Hepatic stellate cell (primary cell): Measurements from ENCODE around the gene CFAP74.

ENCODE experiments used
- DNase-seq: peaks from one replicate; pipeline ENCODE4 v3.0.0; 2011; ENCODE audit warnings: low spot score

The CFAP74 gene

DNA sequence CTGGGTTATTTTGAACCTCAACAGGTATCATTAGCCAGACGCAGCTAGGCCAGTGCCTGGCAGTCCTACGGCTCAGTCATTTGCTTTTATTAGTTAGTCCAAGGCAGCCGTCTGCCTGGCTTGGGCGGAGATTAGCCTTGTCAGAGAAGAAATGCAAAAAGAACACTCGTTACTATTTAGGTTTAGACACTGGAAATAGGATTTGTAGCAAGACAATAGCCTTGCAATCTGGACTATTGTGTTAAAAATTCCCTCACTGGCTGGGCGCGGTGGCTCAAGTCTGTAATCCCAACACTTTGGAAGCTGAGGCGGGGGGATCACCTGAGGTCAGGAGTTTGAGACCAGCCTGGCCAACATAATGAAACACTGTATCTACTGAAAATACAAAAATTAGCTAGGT is 35.7 kb upstream of the CFAP74 start:
- no peak for DNase-seq

DNA sequence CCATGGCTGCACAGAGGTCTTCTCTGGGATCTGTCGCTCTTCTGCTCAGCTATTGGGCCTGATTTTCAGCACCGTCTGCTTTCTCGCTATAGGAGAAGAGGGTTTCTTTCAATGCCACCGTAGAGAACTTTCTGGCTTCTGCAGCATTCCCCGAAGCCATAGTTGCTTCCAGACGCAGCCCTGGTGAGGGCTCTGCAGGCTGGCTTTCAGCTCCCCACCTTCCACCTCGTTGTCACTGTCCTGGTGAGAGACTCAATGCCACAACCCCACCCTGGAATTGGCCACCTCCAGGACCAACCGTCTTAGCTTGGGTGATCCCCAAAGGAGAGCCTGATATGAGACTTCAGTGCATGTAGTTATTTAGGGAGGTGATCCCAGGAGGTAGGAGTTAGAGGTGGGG is 34.6 kb upstream of the CFAP74 start:
- DNase-seq = no peak

DNA sequence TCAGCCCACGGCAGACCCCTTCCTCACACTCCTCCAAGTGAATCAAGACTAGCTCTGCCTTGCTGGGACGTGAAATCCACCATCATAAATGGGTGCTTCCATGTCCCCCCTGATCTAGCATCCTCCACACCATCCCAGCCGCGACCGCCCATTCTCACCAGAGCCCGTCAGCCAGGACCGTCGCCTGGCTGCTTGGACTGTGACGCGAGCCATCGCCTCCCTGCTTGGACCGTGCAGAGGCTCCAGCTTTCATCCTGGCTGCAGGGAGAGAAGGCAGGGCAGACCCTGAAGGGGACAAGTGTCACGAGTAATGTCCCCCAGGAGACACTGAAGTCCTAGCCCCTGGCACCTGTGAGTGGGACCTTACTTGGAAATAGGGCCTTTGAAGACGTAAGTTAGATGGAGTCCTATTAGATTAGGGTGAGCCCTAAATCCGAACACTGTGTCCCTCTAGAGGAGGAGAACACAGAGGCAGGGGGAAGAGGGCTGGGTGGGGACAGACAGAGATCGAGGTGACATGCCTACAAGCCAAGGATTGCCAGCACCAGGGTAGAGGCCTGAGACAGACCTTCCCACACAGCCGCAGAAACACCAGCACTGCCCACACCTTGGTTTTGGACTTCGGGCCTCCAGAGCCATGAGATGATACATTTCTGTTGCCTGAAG is 33.9 kb upstream of the CFAP74 start:
- DNase-seq = no peak

DNA sequence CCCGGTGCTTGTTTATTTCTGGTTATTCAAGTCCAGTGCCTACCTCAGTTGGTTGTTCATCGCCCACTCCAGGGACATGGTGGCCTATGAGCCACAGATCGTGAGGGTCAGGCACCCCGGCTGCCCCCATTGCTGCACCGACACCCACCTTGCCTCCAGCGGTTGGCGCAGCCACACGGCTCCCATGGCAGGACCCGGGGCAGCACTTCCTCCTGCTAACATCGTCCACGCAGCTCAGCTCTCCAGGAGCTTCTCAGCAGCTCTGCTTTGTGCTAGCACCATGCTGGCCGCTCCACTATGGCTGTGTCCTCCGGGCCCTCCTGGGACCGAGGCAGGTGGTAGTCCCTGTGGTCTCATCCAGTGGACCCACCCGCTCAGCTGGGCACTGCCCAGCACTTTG is 32.7 kb upstream of the CFAP74 start:
- DNase-seq = no peak

DNA sequence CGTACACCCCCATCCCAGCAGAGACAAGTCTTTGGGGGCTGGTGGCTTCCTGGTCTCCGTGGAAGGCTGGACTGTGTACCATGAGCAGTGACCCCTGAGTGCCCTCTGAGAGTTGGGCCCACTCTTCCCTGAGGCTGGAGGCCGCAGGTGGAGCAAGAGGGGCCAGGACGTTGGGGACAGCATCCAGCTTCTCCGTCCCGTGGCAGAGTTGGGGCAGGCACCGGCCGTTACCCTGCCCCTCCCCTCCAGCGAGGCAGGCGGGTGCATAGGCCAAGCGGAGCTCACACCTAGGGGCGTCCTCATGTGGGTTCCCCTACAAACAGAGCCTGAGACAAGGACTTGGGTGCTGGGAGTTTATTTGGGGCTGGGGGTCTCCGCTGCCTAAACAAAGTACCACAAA is 29.6 kb upstream of the CFAP74 start:
- DNase-seq = no peak

DNA sequence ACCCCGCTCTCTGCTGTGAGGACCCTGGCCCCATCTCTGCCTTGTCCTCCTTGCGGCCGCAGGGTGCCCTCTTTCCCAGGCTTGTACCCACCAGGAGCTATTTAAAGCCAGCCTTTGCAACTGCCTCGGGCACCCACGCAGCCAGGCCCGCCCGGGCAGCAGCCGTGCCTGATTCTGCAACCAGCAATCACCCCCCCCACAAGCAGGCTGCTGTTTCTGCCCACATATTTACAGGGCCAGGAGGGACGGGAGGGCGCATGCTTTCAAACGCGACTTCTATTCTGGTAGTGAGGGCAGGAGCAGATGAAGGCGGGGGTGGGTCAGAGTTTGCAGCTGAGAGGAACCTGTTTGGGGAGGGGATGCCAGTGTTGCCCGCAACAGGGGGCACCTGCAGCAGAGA is 29.2 kb upstream of the CFAP74 start:
- no peak for DNase-seq

DNA sequence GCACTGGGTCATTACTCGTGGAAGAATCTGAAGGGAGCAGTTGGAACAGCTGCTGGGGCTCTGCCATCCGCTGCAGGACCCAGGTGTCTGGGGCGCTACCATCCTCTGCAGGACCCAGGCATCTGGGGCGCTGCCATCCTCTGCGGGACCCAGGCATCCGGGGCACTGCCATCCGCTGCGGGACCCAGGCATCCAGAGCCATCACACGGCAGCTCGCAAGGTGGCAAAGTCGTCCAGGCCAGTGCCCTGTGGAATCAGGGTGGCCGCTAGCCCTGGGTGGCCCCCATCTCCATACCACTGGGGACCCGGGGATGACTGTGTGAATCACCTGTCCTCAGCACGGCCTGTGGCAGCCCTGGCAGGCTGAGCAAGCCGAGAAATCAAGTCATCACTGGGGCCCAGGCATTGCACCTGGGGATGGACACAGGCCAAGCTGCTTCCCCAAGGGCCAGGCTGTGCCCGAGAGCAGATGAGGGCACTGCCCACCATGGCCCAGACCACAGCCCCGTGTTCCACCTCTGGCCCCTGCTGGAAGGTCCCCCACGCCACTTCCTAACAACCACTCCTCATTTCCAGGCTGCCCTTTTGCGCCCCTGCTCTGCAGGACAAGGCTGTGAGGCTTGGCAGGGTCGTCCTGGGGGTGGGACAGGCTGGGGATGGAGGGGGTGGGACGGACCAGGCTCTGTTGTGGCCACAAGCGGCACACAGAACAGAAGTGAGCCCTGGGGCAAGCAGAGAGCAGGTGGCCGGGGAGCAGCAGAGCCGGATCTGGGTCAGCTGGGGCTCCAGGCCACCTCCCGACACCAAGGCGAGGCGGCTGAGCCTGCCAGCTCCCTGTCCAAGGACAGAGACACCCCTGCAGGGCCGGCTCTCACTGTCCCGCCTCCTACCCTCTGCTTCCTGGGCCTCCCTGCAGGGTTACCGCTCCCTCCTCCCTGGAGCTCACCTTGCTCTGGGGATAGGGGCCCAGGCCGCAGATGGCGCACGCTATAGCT is 28.3 kb upstream of the CFAP74 start:
- no peak for DNase-seq

DNA sequence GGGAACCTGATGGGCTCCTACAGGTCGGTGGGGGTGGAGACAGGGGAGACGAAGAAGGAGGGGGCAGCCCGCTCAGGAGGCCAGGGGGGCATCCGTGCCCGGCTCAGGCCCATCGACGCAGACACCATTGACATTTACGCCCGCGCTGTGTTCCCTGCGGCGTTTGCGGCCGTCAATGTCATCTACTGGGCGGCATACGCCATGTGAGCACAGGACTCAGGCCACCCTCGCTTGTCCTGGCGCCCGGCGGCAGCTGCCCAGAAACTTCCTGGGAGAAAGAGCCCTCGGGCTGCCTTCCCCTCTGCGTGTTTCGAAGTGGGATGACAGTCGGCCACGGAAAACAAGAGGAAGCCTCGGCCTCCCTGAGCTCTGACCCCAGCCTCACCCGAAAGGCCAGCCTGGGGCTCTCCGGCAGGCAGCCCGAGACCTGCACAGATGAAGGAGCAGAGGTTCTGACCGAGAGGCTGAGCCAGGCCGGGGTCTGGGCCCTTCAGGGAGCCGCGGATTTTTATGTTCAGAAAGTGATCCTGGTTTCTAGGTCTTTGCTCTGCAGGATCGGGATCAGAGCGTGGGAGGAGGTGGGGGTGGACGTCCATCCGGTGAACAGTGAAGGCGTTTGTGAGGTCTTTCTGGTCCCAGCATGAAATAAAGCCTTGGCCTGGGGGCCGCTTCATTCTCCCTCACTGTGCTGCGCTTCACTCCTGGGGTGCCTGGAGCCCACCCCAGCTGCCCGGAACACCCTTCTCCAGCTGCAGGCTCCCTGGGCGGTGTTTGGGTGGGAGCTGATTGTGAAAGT is 26.7 kb upstream of the CFAP74 start:
- DNase-seq = no peak

DNA sequence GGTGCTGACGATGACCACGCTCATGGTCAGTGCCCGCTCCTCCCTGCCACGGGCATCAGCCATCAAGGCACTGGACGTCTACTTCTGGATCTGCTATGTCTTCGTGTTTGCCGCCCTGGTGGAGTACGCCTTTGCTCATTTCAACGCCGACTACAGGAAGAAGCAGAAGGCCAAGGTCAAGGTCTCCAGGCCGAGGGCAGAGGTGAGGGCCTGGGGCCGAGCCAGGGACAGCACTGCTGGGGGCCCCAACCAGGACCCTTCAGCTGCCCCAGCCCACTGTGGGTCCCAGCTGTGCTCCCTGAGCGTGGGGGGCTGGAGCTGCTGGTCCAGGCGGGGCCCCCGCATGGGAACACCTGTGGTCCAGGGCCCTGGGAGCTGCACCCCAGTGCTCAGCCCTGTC is 26.0 kb upstream of the CFAP74 start:
- DNase-seq = no peak

DNA sequence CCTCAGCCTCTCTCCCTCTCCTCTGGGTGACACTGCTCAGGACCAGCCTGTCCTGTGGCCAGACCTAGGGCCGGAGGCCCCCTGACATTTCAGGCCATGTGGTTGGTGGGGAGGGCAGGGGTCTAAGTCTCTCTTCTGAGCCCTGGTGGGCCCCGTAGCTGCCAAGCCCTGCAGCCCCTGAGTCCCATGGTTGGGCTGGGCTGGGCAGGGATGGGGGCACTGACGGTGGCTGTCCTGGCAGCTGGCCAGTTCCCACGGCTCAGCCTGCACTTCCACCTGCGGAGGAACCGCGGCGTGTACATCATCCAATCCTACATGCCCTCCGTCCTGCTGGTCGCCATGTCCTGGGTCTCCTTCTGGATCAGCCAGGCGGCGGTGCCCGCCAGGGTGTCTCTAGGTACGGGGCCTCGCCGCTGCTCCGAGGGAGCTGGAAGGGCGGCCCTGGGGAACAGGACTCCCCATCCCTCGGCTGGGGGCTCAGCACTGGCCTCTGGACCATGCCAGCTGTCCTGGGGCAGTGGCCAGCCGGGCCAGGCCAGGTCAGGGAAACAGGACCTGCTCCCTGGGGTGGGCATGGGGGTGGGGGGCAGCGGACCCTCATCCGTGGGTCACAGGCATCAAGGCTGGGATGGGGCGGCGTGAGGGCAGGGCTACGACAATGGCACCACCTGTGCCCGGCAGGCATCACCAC is 25.4 kb upstream of the CFAP74 start:
- no peak for DNase-seq

DNA sequence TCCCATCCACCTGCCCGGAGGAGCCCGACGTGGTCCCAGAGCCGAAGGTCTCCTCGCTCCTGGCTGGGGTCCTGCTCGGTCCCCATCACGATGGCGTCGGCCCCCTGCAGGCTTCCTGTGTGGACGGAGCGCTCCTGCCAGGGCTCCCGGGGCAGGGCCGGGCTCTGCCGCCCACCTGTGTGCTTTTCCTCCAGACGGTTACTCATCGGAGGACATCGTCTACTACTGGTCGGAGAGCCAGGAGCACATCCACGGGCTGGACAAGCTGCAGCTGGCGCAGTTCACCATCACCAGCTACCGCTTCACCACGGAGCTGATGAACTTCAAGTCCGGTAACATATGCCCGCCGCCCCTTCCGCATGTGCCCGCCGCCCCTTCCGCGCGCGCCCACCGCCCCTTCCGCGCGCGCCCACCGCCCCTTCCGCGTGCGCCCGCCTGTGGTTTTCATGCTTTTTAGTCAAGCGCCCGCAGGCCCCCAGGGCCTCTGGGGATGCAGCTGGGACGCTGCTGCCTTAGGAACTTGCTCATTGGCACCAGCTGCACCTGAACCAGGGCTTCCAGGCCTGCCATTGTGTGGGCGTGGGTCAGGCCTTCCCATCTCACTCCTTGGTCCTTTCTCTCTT is 24.5 kb upstream of the CFAP74 start:
- DNase-seq = no peak

DNA sequence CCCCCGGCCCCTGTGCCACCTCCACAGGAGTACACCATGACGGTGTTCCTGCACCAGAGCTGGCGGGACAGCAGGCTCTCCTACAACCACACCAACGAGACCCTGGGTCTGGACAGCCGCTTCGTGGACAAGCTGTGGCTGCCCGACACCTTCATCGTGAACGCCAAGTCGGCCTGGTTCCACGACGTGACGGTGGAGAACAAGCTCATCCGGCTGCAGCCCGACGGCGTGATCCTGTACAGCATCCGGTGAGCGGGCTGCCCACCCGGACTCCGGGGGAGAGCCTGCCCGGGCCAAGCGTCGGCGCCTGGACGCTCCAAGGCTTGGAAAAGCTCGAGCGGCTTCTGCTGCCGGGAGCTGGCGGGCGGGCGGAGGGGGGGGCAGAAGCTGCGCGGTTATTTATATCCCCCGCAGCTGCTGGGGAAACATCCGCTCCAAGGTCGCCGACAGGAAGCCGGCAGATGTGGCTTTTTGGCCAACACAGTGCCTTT is 21.9 kb upstream of the CFAP74 start:
- peak; percentile 45 for DNase-seq

DNA sequence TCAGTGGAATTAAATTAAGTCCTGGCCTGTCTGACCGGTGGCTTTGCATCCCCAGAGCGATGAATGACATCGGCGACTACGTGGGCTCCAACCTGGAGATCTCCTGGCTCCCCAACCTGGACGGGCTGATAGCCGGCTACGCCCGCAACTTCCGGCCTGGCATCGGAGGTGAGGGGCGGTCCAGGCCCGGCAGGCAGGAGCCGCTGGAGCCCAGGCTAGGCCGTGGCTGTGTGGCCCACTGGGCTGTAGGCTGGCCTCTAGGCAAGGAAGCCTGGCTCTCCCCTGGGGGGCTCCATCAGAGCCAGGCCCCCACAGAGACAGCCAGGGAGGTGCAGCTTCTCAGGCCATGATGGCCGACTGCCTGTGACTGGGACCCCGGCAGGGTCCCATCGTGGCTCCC is 21.3 kb upstream of the CFAP74 start:
- no peak for DNase-seq

DNA sequence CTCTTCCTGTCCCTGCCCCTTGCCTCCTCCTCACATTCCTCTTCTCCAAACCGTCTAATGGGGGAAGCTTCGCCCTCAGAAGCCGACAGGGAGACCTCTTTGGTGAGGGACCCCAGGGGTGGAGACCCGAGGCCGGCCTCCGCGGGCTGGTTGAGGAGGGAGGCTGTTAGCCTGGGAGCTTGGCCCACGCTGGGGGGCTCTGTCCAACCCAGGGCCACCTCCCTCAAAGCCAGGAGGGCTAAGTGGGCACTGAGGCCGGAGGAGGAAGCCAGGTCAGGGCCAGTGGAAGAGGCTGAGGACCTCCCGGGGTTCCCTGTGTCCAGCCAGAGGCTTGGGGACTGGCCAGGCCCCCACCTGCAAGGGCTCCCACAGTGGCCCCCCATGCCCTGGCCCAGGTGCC is 20.9 kb upstream of the CFAP74 start:
- DNase-seq = no peak

DNA sequence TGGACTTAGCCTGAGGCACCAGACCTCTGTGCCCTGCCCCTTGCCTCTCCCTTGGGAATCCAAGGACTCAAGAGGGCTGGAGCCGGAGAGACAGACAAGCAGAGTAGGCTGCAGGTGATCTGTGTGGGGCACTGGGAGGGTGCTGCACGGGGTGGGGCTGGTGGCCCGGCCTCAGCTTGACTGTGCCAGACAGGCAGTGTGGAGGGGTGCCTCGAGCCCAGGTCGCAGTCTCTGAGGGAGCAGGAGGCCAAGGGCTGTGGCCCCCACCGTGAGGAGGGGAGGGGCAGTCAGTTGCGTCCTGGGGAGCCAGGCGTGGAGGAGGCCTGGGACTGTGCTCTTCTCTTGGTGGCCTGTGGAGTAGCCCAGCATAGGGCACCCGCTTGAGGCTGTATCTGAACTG is 19.6 kb upstream of the CFAP74 start:
- DNase-seq = no peak

DNA sequence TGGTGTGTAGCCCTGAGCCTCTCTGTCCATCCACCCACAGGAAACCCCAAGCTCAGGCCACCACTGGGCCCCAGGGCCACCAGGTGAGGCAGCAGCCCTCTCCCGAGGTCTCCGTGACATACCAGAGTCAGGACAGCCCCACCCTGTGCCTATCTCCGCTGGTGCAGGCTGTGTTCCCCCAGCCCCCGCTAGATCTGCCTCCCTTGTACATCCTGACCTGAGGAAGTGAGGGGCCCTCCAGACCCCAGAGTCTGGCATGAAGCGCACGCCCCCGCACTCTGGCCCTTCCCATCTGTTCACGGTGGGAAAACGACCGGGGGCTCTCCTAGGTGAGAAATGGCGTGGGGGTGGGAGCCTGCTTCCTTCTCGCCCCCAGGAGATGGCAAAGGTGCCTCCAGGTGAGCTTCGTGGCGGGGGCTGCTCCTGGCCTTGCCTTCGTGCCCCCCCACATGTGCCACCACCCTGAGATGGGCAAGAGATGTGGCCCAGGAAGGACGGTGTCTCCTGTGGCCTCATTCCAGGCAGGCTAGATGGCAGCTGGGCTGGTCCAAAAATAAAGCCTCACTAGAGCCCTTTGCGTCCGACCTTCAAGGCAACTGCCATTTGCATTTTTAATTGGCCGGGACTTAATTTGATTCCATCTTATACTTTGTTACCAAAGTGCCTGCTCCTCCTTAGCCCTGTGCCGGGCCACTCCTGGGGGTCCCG is 18.6 kb upstream of the CFAP74 start:
- DNase-seq = no peak

DNA sequence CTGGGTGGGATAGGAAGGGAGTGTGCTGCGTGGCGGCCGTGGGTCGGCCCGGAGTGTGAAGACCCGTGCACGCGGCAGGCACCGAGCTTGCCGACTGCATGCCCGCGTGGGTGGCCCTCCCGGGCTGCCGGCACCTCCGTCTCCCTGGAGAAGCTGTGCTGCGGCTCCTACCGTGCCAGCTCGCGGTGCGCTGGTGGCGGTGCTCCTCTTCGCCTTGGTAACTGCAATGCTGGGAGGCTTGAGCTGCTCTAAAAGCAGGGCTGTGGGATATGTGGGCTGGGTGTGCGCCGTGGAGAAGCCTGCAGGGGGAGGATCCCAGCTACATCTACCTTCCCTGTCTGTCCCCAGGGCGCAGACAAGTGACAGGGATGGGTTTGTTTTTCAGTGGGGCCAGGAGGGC is 18.0 kb upstream of the CFAP74 start:
- no peak for DNase-seq

DNA sequence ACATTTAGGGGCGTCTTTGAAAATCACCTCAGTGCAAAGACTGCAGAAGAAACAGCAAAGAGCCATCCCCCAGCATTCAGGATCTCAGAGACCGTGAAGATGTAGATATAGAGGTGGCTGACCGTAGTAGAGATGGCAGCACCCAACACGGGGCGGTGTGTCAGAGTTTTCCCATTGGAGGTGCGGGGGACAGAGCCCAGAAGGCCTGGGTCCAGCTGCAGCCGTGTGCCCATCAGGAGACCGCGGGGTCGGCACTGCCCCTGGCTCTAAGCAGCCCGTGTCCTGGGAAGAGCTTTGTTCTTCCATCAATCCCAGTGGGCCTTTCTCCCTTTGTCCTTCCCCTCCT is 16.7 kb upstream of the CFAP74 start:
- DNase-seq = no peak

DNA sequence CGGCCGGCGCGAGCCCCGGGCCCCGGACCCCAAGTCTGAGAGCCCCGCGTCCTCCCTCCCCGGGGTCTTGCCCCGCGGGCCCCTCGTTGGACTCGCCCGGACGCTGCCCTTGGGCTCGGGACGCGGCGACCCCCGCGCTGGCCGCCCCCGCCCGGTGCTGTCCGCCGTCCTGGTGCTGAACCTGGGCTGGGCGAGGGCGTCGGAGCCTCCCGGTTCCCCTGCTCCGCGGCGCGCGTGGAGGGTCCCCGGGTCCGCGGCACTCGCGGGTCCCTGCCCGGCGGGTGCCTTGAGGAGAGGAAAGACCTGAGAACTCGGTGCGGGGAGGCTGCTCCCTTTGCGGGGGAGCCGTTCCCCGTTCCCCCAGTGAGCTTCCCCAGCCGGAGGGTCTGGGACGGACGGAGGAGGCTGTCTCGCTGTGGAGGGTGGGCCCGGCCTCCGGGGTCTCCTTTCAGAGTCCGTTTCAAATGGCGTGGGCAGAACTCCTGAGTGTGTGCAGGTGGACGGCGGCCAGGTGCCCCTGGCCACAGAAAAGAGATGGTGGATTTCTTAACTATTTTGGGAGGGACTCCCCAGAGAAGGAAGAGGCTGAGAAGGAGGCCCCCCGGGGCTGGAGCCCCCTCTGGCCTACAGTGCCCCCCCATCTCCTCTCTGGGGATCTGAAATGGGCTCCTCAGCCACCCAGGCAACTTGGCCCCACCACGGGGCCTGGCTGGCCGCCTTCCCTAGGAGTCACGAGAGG is 16.2 kb upstream of the CFAP74 start:
- no peak for DNase-seq

DNA sequence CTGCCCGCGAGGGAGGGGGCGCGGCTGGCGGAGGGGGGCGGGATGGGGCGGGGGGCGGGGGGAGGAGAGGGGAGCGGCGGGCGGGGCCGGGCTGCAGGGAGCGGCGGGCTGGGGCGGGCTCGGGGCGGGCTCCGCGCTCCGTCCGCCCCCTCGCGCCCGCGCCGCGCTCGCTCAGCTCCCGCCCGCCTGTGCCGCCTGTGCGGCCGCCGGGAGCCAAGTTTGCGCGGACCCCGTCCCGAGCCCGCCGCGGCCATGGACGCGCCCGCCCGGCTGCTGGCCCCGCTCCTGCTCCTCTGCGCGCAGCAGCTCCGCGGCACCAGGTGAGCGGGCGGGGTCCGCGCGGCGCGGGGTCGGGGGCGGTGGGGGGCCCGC is 15.6 kb upstream of the CFAP74 start, which contains the start of gene GABRD:
Gene GABRD (plus strand): TSS at position 174 of the 372 bp plus-strand sequence. CDS start 79 bp downstream, at position 253.
- DNase-seq = no peak
